Activated naive CD8-positive, alpha-beta T cell treated with anti-CD3 and anti-CD28 coated beads, Interleukin-2, amount 50 U/mL, for 16 hours (primary cell): ENCODE data around the gene NBEA.

Source experiments
- DNase-seq: peaks from one replicate; pipeline ENCODE4 v3.0.0-alpha.2; 2020; ENCODE audit warnings: low read depth, low spot score

The NBEA gene

GRCh38 chr13:35573639-35574038 is 631.6 kb downstream of the NBEA start:
- no peak for DNase-seq

DNA sequence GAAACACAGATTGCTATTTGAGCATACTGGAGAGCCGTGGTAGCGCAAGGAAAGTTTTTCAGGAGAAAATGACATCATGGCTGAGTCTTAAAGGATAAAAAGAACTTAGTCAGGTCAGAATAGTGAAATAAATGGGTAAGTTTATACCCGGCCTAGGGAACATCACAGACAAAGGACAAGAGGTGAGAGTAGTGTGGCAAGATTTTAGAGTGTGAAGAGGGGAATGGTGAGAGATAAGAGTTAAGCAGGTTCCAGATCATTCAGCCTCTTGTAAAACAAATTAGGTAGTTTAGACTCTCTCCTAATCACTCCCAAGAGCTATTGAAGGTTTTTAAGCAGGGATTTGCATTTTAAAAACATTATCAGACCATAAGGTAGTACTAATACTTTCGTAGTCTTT is 650.4 kb downstream of the NBEA start:
- DNase-seq = no peak

- DNase-seq = no peak
Observed at GRCh38 chr13:35593651-35594050, 651.6 kb downstream of the NBEA start.

- DNase-seq = no peak
Observed at GRCh38 chr13:35594096-35594495, 652.0 kb downstream of the NBEA start.

DNA sequence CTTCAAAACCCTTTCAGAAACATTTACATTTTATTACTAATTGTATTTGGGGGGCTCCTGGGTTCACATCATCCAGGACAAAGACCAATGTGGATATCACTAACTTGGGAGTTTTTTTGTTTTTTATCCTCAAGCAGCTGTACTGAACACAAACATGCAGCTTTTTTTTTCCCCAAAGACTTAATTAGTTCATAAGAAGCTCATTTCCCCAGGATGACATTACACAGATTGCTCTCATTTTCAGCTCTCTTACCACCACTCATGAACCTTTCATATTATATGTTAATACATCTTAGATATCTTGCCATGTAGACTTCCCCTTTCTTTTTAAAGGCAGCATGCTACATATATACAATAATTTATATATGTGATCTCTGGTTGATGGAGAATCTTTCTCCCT is 653.1 kb downstream of the NBEA start:
- no peak for DNase-seq

GRCh38 chr13:35596321-35597030 is 654.4 kb downstream of the NBEA start:
- no peak for DNase-seq

DNA sequence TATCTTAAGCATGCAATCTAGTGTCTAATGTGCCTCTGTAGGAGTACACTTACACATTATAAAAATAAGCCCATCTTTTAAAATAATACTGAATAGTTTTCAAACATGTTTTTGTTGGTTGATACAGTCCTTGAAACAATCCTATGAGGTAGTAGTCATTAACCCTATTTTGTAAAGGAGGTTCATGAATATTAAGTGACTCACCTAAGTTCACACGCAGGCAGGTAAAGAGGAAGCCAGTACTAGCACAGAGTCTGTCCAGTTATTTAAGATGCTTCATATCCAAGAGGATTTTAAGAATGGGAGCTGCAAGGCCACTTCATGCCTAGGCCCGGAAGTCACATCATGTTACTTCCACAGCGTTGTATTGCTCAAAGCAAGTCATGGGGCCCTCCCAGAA is 655.4 kb downstream of the NBEA start:
- no peak for DNase-seq

DNA sequence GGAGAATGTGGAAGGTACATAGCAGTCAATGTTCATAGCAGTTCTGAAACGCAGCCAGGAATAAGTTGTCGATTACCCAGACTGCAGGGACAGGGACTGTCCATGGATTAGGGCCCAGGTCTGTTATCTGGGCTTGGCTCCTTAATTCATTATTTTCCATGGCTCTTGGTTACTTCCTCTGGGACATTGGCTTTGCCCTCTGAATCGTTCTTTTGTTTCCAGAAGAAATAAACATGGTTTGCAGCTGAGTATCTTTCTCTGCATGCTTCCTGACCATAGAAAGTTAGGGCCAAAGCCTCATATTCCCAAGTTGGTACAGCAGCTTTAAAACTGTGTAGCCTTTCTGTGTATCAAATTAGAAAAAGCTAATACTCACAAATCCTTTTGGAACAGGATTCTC is 656.2 kb downstream of the NBEA start:
- DNase-seq = no peak

- no peak for DNase-seq
Observed at GRCh38 chr13:35598790-35599369, 656.8 kb downstream of the NBEA start.

- DNase-seq = no peak
Observed at GRCh38 chr13:35599384-35599783, 657.3 kb downstream of the NBEA start.

- no peak for DNase-seq
Observed at GRCh38 chr13:35600137-35600536, 658.1 kb downstream of the NBEA start.

GRCh38 chr13:35603593-35604285 is 661.7 kb downstream of the NBEA start:
- DNase-seq = no peak

DNA sequence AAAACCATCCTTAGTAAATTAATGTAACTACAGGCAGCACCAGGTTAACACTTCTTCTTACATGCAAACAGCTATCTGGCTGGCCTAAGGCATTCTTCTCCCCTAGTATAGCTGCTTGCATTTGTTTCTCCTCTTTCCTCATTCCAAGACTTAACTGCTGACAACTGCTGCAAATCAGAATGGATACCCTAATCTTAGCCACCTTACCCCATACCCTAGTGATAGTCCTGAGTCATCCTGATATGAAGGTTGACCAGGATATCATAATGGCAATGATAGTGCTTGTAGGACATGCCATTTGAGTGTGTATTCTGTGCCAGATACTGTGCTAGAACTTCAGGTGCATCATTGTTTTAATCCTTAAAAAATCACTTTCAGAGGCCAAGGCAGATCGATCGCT is 672.6 kb downstream of the NBEA start:
- no peak for DNase-seq

GRCh38 chr13:35617420-35617819 is 675.4 kb downstream of the NBEA start:
- DNase-seq = no peak

GRCh38 chr13:35618565-35619083 is 676.6 kb downstream of the NBEA start:
- no peak for DNase-seq

- no peak for DNase-seq
Observed at GRCh38 chr13:35621989-35622388, 679.9 kb downstream of the NBEA start.

DNA sequence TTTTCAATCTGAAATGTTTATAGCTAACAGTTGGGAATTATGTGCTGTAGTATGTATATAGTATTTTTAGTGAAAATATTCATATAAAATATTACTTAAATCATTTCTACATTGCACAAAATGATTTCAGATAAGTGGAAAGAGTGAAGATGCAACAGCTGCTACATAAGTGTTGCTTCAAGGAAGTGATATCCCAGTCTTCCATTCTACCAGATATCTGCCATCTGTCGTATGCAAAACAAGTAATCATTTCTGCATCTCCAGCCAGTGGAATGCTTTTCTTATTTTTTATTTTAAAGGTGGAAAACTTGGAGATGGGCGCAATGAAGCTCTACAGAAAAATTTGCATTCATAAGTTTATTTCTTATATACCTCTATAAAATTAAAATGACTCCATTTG is 687.0 kb downstream of the NBEA start:
- no peak for DNase-seq

- DNase-seq = no peak
Observed at GRCh38 chr13:35630551-35631275, 688.6 kb downstream of the NBEA start.

- no peak for DNase-seq
Observed at GRCh38 chr13:35631666-35632065, 689.6 kb downstream of the NBEA start.

GRCh38 chr13:35643625-35644024 is 701.6 kb downstream of the NBEA start:
- DNase-seq = no peak

DNA sequence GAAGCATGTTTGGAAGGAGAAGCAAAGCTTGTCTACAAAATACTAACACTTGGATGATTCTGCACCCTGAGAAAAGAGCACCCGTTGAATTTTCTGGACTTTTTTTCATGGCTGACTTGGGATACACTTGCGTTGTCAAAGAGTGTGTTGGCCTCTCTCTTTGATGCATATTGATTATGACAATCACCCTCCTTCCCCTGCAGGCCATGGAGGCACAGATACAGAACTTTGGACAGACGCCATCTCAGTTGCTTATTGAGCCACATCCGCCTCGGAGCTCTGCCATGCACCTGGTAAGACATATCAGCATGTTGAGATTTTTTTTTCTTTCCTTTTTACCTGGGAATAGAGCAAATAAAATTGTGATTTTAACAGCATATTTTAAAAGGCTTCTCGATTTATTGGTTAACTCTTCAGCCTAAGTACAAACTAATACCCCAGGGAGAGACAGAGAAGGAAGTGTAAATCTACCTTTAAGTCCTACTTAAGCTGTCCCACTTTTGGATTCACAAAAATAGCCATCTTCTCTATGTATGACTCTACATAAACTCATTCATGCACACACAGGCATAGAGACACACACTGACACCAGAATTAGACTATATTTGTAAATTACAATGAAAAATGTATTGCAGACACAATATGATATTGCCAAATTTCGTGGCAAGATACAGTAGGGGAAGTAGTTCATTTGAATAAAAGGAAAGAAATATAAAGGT is 704.1 kb downstream of the NBEA start:
- no peak for DNase-seq

- no peak for DNase-seq
Observed at GRCh38 chr13:35648201-35648600, 706.1 kb downstream of the NBEA start.
